ENCODE results near the gene ANLN.
"Not testable (repeated sequence)": the region's sequence is repeated elsewhere in the genome, so short reads cannot be mapped to it uniquely, and the experiment has no call there.

The ANLN gene

GRCh38 chr7:36455646-36456045 lies 66.0 kb downstream of the ANLN start:
- no peak for DNase-seq (ENCODE audit: low read depth)
- H3K4me3 ChIP-seq (ENCODE audit: low read depth, low read length): no peak overlapping the region

- H3K4me3 ChIP-seq (ENCODE audit: low read depth, low read length): no peak overlapping the region
- DNase-seq (ENCODE audit: low read depth): no peak
Observed at GRCh38 chr7:36456138-36456537, 66.5 kb downstream of the ANLN start.

- no peak overlapping the region for H3K4me3 ChIP-seq (ENCODE audit: low read depth, low read length)
- DNase-seq (ENCODE audit: low read depth): no peak
Observed at GRCh38 chr7:36456548-36456947, 66.9 kb downstream of the ANLN start.

DNA sequence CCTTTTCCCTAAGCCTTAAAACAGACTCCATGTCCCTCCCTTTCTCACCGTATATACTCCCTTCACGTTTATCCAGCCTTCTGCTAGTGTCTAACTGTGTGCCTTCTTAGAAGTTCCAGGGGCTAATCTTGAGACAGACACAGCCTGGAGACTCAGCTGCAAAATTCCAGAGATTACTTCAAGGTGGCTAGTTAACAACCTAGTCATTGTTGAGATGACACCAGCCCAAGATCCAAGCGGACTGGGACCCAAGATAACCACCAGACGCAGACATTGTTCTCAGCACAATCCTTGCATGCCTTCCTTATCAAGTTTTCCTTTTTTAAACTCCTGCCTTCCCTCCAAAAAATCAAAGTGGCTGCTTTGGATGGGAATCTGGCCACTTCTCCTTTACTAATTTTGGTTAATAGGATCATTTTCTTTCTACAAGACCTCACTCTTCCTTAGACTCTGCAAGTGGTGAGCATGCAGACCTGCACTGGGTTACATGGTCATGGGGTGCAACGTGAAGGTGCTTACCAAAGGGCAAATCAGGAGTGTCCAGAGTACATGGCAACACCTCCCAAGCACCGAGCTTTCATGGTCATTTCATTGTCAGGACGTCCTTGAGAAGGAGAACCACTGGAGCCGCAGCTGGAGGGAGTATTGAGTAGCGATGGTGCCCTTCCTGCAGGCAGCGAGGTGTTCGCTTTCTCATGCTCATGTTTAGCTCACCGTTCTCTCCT lies 69.7 kb downstream of the ANLN start:
- DNase-seq (ENCODE audit: low read depth): no peak
- H3K4me3 ChIP-seq (ENCODE audit: low read depth, low read length): no peak overlapping the region

- DNase-seq (ENCODE audit: low read depth): no peak
- no peak overlapping the region for H3K4me3 ChIP-seq (ENCODE audit: low read depth, low read length)
Observed at GRCh38 chr7:36460811-36461429, 71.3 kb downstream of the ANLN start.

DNA sequence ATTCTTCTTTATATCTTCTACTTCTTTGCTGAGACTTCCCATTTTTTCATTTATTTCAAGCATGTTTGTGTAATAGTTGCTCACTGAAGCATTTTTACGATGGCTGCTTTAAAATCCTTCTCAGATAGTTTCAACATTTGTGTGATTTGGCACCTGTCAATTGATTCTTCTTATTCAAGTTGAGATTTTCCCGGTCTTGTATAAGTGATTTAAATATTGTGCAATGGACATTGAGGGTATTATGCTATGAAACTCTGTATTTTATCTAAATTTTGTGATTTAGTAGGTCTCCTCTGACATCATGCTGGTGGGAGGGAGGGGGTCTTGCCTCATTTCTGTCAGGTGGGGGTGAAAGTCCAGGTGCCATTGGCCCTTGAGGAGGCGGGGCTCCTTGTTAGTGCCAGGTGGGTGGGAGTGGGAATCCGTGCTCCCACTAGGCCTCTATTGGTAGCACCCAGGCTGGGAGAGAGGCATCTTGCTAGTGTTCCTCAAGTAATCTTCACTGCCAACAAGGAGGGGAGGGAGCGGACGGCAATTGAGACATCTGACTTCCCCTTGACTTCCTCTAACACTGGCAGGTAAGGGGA lies 73.0 kb downstream of the ANLN start:
- no peak overlapping the region for H3K4me3 ChIP-seq (ENCODE audit: low read depth, low read length)
- no peak for DNase-seq (ENCODE audit: low read depth)

- no peak for DNase-seq (ENCODE audit: low read depth)
- H3K4me3 ChIP-seq (ENCODE audit: low read depth, low read length): no peak overlapping the region
Observed at GRCh38 chr7:36464271-36464670, 74.6 kb downstream of the ANLN start.

GRCh38 chr7:36466001-36466400 lies 76.3 kb downstream of the ANLN start:
- DNase-seq (ENCODE audit: low read depth); H3K4me3 ChIP-seq (ENCODE audit: low read depth, low read length): not testable (repeated sequence)

GRCh38 chr7:36468370-36469101 lies 78.9 kb downstream of the ANLN start:
- no peak overlapping the region for H3K4me3 ChIP-seq (ENCODE audit: low read depth, low read length)
- DNase-seq (ENCODE audit: low read depth): peak; percentile 64

DNA sequence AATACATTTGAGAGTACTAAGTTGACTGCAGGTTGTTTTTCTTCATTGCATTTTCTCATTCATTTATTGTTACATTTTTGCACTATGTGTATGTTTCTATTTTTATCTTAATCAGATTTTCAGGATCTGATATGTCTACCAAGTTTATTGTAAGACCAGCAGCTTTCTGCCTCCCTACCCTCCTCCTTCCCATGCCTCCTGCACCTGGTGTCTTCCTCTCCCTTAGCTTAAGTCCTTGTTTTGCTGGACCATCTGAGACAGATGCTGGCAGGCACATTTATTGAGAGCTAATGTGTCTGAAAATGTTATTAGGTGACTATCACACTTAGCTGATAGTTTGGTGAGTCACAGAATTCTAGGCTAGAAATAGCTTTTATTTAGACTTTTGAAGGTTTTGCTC lies 79.6 kb downstream of the ANLN start:
- DNase-seq (ENCODE audit: low read depth): no peak
- H3K4me3 ChIP-seq (ENCODE audit: low read depth, low read length): no peak overlapping the region

DNA sequence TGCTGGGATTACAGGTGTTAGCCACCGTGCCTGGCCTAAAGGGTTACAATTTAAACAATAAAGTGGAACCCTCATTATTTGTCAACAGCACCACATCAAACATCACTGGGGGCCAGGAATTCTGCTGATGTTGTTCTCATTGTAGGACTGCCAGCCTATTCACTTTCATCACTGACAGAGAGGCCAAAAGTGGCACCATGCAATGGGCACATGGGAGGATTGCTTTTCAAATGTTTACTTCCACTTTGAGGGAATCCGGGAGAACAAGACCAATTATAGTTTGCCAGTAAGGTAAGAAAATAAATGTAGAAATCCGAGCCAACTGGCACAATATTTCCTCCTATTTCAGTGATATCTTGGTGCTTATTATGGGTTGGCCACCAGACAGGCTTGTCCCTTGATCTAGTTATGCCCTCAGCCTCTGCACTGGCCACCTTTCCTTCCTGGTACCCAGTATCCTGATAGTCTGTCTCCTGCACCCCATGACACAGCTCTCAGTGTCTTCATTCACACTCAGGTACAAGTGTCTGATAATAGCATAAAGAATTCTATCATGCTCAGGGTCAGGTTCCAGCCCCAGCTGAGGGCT lies 82.6 kb downstream of the ANLN start:
- H3K4me3 ChIP-seq (ENCODE audit: low read depth, low read length): no peak overlapping the region
- DNase-seq (ENCODE audit: low read depth): no peak

DNA sequence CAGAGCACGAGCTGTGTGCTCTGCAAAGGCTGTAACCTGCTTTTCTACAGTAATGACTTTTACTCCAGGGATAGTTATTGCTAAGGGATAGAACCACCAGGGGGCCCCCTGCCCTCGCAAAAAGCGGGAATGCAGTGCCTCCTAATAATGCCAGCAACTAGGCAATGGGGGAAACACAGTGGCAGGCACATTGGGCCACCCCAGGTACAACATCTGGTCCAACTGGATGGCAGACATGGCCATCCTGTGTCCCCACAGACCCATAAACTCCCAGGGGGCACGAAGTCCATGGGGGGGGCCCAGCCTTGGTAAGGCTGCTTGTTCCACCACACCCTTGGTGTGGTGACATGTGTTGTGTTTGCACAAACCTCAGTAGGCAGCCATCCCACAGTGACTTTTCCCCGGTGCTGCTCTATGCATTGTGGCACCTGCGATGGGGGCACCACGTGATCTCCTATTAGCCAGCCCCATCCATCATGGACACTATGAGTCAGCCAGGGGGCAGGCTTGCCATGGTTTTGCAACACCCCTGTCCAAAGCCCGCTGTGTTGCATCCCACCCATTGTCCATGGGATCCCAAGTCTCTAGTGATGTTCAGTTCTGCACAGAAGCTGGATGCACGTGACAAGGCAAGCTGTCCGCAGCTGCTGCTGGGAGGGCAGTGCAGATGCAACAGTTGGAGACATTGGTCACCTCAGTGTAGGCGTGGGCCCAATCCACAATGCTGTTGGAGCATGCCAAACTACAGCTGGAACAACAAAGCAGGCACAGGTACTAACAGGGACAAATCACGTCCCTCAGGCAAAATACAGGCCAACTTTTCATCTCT lies 84.0 kb downstream of the ANLN start:
- no peak for DNase-seq (ENCODE audit: low read depth)

DNA sequence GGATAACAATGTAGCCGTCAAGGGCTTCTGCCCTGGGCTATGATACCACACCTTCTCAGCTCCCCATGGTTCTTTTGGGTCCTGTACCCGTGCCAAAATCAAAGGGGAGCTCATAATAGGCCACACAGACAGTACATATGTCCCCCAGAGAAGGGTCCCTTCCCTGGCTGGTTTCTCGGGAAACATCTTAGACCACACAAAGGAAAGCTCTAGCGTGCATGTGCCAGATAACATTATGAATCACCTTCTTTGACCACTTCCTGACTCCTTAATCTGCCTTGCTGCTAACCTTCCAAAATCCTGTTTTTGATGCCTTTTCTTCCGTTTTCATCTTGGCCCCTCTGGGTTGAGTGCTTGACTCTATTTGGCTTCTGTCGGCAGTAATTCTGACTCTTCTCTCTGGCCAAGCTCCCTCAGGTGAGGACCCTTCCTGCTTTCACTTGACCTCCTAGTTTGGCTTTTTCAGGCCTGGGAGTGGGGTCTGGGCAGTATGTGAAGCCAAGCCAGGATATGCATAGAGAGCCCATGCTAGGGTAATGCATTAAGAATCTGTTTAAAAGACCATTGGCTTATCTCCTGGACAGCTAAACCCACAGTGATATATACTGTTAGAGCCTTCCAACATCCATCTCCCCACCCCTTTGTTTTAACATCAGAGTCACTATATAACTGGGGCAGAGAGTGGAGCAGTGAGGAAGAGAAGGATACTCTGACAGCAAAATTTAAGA lies 84.8 kb downstream of the ANLN start:
- H3K4me3 ChIP-seq (ENCODE audit: low read depth, low read length): no peak overlapping the region
- no peak for DNase-seq (ENCODE audit: low read depth)

More for the DNA sequence above, 84.0 kb downstream of the ANLN start:
- H3K4me3 ChIP-seq (ENCODE audit: low read depth, low read length): no peak overlapping the region

- no peak overlapping the region for H3K4me3 ChIP-seq (ENCODE audit: low read depth, low read length)
- DNase-seq (ENCODE audit: low read depth): no peak
Observed at GRCh38 chr7:36475011-36475342, 85.3 kb downstream of the ANLN start.

GRCh38 chr7:36475381-36475780 lies 85.7 kb downstream of the ANLN start:
- DNase-seq (ENCODE audit: low read depth): no peak
- no peak overlapping the region for H3K4me3 ChIP-seq (ENCODE audit: low read depth, low read length)

- no peak overlapping the region for H3K4me3 ChIP-seq (ENCODE audit: low read depth, low read length)
- no peak for DNase-seq (ENCODE audit: low read depth)
Observed at GRCh38 chr7:36478745-36479144, 89.1 kb downstream of the ANLN start.

- DNase-seq (ENCODE audit: low read depth): not testable (repeated sequence)
Observed at GRCh38 chr7:36483853-36484252, 94.2 kb downstream of the ANLN start.

GRCh38 chr7:36484265-36484664 lies 94.6 kb downstream of the ANLN start:
- DNase-seq (ENCODE audit: low read depth): no peak
- no peak overlapping the region for H3K4me3 ChIP-seq (ENCODE audit: low read depth, low read length)

More at GRCh38 chr7:36483853-36484252, 94.2 kb downstream of the ANLN start:
- H3K4me3 ChIP-seq (ENCODE audit: low read depth, low read length): not testable (repeated sequence)

GRCh38 chr7:36486336-36486735 lies 96.7 kb downstream of the ANLN start:
- no peak for DNase-seq (ENCODE audit: low read depth)
- H3K4me3 ChIP-seq (ENCODE audit: low read depth, low read length): no peak overlapping the region
